ENCODE data around the gene AP4M1.
A peak's percentile ranks its signal among the peaks of the same experiment; 100 is the strongest.
"Not testable (repeated sequence)": the region's sequence is repeated elsewhere in the genome, so short reads cannot be mapped to it uniquely, and the experiment has no call there.

AP4M1 gene

GRCh38 chr7:100128637-100128963 is 27.2 kb downstream of the AP4M1 start:
- H3K4me3 ChIP-seq (ENCODE audit: low read depth, low read length): no peak overlapping the region
- TF ChIP-seq CTCF (IDR thresholded peaks at IDR 0.05; ENCODE audit: low read depth, low read length): no peak
- in situ Hi-C loops (cut with HindIII; ENCODE audit: low sequenced_read_pairs): no loop called here
- DNase-seq (ENCODE audit: low read depth, low spot score): no peak

- H3K4me3 ChIP-seq (ENCODE audit: low read depth, low read length); DNase-seq (ENCODE audit: low read depth, low spot score); in situ Hi-C loops (cut with HindIII; ENCODE audit: low sequenced_read_pairs): not testable (repeated sequence)
These were observed 28.8 kb downstream of the AP4M1 start for GRCh38 chr7:100130220-100130607.

GRCh38 chr7:100130608-100131453 is 29.4 kb downstream of the AP4M1 start:
- peak; percentile 85 for TF ChIP-seq CTCF (IDR thresholded peaks at IDR 0.05; ENCODE audit: low read depth, low read length)
- no peak overlapping the region for H3K4me3 ChIP-seq (ENCODE audit: low read depth, low read length)
- peak; percentile 48 for DNase-seq (ENCODE audit: low read depth, low spot score)
- in situ Hi-C loops (cut with HindIII; ENCODE audit: low sequenced_read_pairs): no loop called here

GRCh38 chr7:100132126-100132525 is 30.7 kb downstream of the AP4M1 start:
- no peak for DNase-seq (ENCODE audit: low read depth, low spot score)
- H3K4me3 ChIP-seq (ENCODE audit: low read depth, low read length): no peak overlapping the region
- TF ChIP-seq CTCF (IDR thresholded peaks at IDR 0.05; ENCODE audit: low read depth, low read length): no peak
- in situ Hi-C loops (cut with HindIII; ENCODE audit: low sequenced_read_pairs): no loop called here

- in situ Hi-C loops (cut with HindIII; ENCODE audit: low sequenced_read_pairs): no loop called here
- peak; percentile 55 for DNase-seq (ENCODE audit: low read depth, low spot score)
- no peak overlapping the region for H3K4me3 ChIP-seq (ENCODE audit: low read depth, low read length)
- TF ChIP-seq CTCF (IDR thresholded peaks at IDR 0.05; ENCODE audit: low read depth, low read length): peak; percentile 95
These were observed 31.3 kb downstream of the AP4M1 start for GRCh38 chr7:100132697-100133151.

GRCh38 chr7:100137851-100138760 is 36.7 kb downstream of the AP4M1 start:
- DNase-seq (ENCODE audit: low read depth, low spot score): no peak
- in situ Hi-C loops (cut with HindIII; ENCODE audit: low sequenced_read_pairs): no loop called here
- no peak overlapping the region for H3K4me3 ChIP-seq (ENCODE audit: low read depth, low read length)
- no peak for TF ChIP-seq CTCF (IDR thresholded peaks at IDR 0.05; ENCODE audit: low read depth, low read length)

- DNase-seq (ENCODE audit: low read depth, low spot score): no peak
- in situ Hi-C loops (cut with HindIII; ENCODE audit: low sequenced_read_pairs): no loop called here
- no peak overlapping the region for H3K4me3 ChIP-seq (ENCODE audit: low read depth, low read length)
- no peak for TF ChIP-seq CTCF (IDR thresholded peaks at IDR 0.05; ENCODE audit: low read depth, low read length)
These were observed 40.1 kb downstream of the AP4M1 start for GRCh38 chr7:100141555-100141949.

Data from astrocyte of the spinal cord (primary cell).